ENCODE data around the gene DLAT. TPM values are rescaled to one million over a fixed set of nuclear protein-coding genes. Genes with fewer than 3 reads are reported as not detected.

DLAT gene
- polyA plus RNA-seq, 3 donors = 5.8 to 14.6 (median 11.5) TPM

DNA sequence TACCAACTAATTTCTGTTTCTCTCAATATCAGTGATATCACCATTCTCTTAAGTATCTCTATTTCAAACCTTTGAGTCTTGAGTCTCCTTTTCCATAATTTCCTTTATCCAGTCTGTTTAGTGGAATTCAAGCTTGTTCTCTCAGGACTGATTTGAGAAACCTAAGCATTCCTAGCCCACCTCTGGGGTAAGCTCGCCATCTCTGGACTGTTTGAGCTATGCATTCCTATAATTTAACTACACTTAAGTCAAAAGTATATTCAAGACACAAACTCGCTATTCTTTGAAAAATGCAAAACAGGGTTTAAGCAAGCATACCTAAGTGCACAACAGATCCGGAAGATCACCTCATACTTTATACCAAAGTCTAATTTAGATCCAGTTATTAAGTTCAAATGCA lies 2.1 kb upstream of the DLAT start:
- Histone ChIP-seq H4K20me1 (ENCODE audit: insufficient read depth, low read length) (no peaks in the 10 kb centered on the region), H3K9ac (ENCODE audit: insufficient read depth, low read length, poor library complexity, severe bottlenecking) (no peak overlapping the region), H3K27ac (ENCODE audit: low read depth in 1 of 2, low read length in 2 of 2) (no peak overlapping the region)

DNA sequence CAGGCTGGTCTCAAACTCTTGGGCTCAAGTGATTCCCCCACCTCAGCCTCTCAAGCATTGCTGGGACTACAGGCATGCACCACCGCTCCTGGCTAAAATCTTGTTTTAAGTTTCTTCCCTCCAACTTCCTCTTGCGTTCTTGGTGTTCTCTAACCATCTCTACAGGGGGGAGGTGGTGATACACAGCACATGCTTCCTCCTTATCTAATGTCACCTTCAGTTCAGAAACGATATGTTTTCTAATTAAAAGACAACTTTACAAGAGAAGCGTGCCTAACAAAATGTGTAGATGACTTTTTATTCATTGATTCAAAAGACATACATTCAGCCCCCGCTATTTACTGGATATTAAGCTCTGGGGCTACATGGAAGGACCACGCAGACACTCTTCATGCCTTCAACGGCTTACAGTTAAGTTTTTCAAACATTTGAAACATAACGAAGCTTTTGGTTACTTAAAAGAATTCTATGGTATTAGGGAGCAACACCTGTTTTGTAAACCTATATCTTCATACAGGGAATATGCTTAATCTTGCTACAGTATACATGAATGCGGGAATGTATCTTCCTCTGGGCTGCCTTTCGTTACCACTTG lies 933 bp upstream of the DLAT start:
- peak overlapping the region; percentile 94 for H3K4me2 ChIP-seq (replicated peaks; ENCODE audit: extremely low read depth, low read length, poor library complexity, severe bottlenecking)
- WGBS (ENCODE audit: insufficient coverage) = 0% methylated on average over 2 of the region's 10 CpGs
- peak overlapping the region; percentile 67 to 85 for H3K27ac ChIP-seq (ENCODE audit: low read depth in 1 of 2, low read length in 2 of 2)
- Mint-ChIP-seq H3K36me3 (peaks cover 11 to 14% of the 10 kb centered on the region in 2 donors), H3K4me1 (peaks cover 18% of the 10 kb centered on the region), H3K4me3 (peak overlapping the region; percentile 99 to 100), H3K9me3 (peaks cover 0 to 2% (median 0%) of the 10 kb centered on the region in 7 donors), H3K27ac (peak overlapping the region; percentile 73 to 99 (median 95)), H3K27me3 (ENCODE audit: low read depth in 3 of 3) (peaks cover 0 to 1% (median 0%) of the 10 kb centered on the region in 3 donors)
- H3K36me3 ChIP-seq (replicated peaks in 1 of 2; ENCODE audit: control insufficient read depth in 1 of 2, insufficient read depth in 2 of 2, low read length in 2 of 2) = peaks cover 13 to 15% of the 10 kb centered on the region in 2 donors
- H3K79me2 ChIP-seq (ENCODE audit: insufficient read depth, low read length) = peaks cover 9% of the 10 kb centered on the region
- TF ChIP-seq, protein P1, sequence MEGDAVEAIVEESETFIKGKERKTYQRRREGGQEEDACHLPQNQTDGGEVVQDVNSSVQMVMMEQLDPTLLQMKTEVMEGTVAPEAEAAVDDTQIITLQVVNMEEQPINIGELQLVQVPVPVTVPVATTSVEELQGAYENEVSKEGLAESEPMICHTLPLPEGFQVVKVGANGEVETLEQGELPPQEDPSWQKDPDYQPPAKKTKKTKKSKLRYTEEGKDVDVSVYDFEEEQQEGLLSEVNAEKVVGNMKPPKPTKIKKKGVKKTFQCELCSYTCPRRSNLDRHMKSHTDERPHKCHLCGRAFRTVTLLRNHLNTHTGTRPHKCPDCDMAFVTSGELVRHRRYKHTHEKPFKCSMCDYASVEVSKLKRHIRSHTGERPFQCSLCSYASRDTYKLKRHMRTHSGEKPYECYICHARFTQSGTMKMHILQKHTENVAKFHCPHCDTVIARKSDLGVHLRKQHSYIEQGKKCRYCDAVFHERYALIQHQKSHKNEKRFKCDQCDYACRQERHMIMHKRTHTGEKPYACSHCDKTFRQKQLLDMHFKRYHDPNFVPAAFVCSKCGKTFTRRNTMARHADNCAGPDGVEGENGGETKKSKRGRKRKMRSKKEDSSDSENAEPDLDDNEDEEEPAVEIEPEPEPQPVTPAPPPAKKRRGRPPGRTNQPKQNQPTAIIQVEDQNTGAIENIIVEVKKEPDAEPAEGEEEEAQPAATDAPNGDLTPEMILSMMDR (IDR thresholded peaks at IDR 0.05) = no peak
- H2AFZ ChIP-seq (ENCODE audit: insufficient read depth, low read depth, low read length, poor library complexity, severe bottlenecking) = peak overlapping the region; percentile 93
- peak overlapping the region; percentile 76 for H3K9ac ChIP-seq (ENCODE audit: insufficient read depth, low read length, poor library complexity, severe bottlenecking)
- H3K27me3 ChIP-seq (ENCODE audit: control insufficient read depth in 2 of 2, insufficient read depth in 2 of 2, low read length in 2 of 2) = no peaks in the 10 kb centered on the region
- H3K4me1 ChIP-seq (ENCODE audit: control insufficient read depth in 1 of 2, insufficient read depth in 2 of 2, low read length in 2 of 2) = peaks cover 13 to 19% of the 10 kb centered on the region in 2 donors
- DNase-seq = peak; percentile 4 to 44 (median 28)
- intact Hi-C loops (cut with micrococcal nuclease) = loop anchor here in 1 of 2 donors (10.0 kb wide), 1 partner anchor 89 kb away; the partner anchor contains the start of gene DIXDC1
- no peaks in the 10 kb centered on the region for H3K9me3 ChIP-seq (replicated peaks in 1 of 2; ENCODE audit: control insufficient read depth in 1 of 2, insufficient read depth in 1 of 2, low read length in 2 of 2)
- H4K20me1 ChIP-seq (ENCODE audit: insufficient read depth, low read length) = no peaks in the 10 kb centered on the region
- H3K4me3 ChIP-seq (replicated peaks in 1 of 3; ENCODE audit: low read depth in 2 of 3, low read length in 3 of 3) = peak overlapping the region; percentile 78 to 91 (median 85)

More for the DNA sequence above, 2.1 kb upstream of the DLAT start:
- WGBS (ENCODE audit: insufficient coverage) = 89% methylated on average over 3 of the region's 3 CpGs
- Mint-ChIP-seq H3K27ac (peak overlapping the region in 1 of 7 donors; percentile 53), H3K9me3 (peaks cover 0 to 2% (median 0%) of the 10 kb centered on the region in 7 donors), H3K27me3 (ENCODE audit: low read depth in 3 of 3) (peaks cover 0 to 1% (median 0%) of the 10 kb centered on the region in 3 donors), H3K4me1 (peaks cover 18% of the 10 kb centered on the region), H3K4me3 (no peak overlapping the region), H3K36me3 (peaks cover 0 to 3% of the 10 kb centered on the region in 2 donors)
- H3K4me3 ChIP-seq (replicated peaks in 1 of 3; ENCODE audit: low read depth in 2 of 3, low read length in 3 of 3) = no peak overlapping the region
- no peak for DNase-seq
- no peak overlapping the region for H3K4me2 ChIP-seq (replicated peaks; ENCODE audit: extremely low read depth, low read length, poor library complexity, severe bottlenecking)
- peaks cover 2 to 3% of the 10 kb centered on the region in 2 donors for H3K36me3 ChIP-seq (replicated peaks in 1 of 2; ENCODE audit: control insufficient read depth in 1 of 2, insufficient read depth in 2 of 2, low read length in 2 of 2)
- H2AFZ ChIP-seq (ENCODE audit: insufficient read depth, low read depth, low read length, poor library complexity, severe bottlenecking) = no peak overlapping the region
- TF ChIP-seq, protein P1 (IDR thresholded peaks at IDR 0.05) = no peak
- H3K79me2 ChIP-seq (ENCODE audit: insufficient read depth, low read length) = peaks cover 9% of the 10 kb centered on the region
- intact Hi-C loops (cut with micrococcal nuclease) = loop anchor here in 1 of 2 donors (10.0 kb wide), 1 partner anchor 88 kb away; the partner anchor contains the start of gene DIXDC1
- no peaks in the 10 kb centered on the region for H3K9me3 ChIP-seq (replicated peaks in 1 of 2; ENCODE audit: control insufficient read depth in 1 of 2, insufficient read depth in 1 of 2, low read length in 2 of 2)
- H3K27me3 ChIP-seq (ENCODE audit: control insufficient read depth in 2 of 2, insufficient read depth in 2 of 2, low read length in 2 of 2) = no peaks in the 10 kb centered on the region
- H3K4me1 ChIP-seq (ENCODE audit: control insufficient read depth in 1 of 2, insufficient read depth in 2 of 2, low read length in 2 of 2) = peaks cover 13 to 19% of the 10 kb centered on the region in 2 donors
